Activated CD4-positive, alpha-beta T cell treated with anti-CD3 and anti-CD28 coated beads for 24 hours (primary cell): Measurements from ENCODE around the gene KRT74.
"Not testable (repeated sequence)": the region's sequence is repeated elsewhere in the genome, so short reads cannot be mapped to it uniquely, and the experiment has no call there.

Source experiments
- DNase-seq, 2 donors: peaks; one replicate each; pipeline ENCODE4 v3.0.0-alpha.2; 2020; ENCODE audit warnings: low read depth in 2 of 2

KRT74 gene

GRCh38 chr12:52602552-52602951, 28.9 kb upstream of the KRT74 start:
- DNase-seq, result no peak

DNA sequence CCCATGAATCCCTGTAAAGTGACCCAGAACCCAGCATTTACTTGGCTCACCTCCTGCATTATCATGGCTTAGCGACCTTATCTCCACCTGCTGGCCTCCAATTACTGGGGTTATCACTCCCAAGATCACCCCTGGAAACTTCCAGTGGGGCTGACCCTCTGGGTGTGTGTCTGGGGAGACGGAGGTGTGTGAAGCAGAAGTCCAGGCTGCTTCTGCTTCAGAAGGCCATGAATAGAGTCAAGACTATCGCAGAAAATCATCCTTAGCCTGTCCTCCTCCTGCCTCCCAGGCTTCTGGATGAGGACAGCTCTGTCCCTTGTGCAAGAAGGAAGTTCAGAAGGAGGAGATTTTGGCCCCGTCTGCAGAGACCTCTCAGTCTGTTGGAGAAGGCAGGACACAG, 28.0 kb upstream of the KRT74 start:
- no peak for DNase-seq

DNA sequence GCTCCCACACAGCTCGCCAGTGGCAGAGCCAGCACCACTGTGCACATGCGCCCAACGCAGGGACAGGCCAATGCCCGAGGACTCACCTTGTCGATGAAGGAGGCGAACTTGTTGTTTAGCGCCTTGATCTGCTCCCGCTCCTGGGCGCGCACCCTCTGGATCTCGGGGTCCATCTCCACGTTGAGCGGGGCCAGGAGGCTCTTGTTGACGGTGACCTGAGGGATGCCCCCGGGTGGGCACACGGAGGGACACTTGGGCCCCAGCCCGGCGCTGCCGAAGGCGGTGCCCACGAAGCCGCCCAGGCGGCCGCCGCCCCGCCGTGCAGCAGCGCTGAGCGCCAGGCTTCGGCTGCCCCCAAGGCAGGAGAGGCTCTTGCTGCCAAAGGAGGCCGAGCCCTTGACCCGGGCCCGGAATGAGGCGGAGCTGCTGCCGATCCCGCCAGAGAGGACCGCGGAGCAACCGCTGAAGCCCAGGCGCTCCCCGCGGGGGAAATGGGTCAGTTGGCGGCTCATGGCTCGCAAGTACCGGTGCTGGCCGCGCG, 27.4 kb upstream of the KRT74 start, which contains the start of gene KRT72:
Gene KRT72, minus strand, starts transcription at position 523 of the 541 bp plus-strand sequence. Its CDS starts 11 bp downstream, at position 512.
- no peak for DNase-seq

DNA sequence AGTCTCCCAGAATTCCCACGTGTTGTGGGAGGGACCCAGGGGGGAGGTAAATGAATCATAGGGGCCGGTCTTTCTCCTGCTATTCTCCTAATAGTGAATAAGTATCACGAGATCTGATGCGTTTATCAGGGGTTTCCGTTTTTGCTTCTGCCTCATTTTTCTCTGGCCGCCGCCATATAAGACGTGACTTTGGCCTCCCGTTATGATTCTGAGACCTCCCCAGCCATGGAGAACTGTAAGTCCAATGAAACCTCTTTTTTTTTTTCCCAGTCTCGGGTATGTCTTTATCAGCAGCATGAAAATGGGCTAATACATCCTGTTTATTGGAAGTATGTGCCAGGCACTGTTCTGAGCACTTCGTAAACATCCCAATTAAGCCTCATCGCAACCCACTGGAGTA, 26.8 kb upstream of the KRT74 start:
- no peak for DNase-seq

DNA sequence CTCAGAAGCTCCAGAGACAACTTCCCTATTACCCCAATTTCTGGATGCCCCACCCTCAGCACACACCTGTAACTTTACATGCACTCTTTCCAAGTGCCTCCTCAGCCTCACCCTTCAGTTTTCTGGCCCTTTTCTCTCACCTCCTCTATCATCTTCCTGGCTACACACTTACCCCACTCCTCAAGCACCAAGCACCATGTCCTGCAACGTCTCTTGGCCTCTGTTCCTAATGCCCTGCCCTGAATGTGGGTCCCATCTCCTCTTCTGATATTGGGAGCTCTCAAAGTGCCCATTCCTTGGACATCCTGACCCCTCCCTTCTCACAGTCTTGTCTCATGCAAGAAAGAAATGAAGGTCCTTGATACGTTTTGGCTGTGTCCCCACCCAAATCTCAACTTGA, 26.4 kb upstream of the KRT74 start:
- no peak for DNase-seq

GRCh38 chr12:52598966-52599365, 25.3 kb upstream of the KRT74 start:
- no peak for DNase-seq

- not testable (repeated sequence) for DNase-seq
These were observed 20.6 kb upstream of the KRT74 start for GRCh38 chr12:52594237-52594636.

DNA sequence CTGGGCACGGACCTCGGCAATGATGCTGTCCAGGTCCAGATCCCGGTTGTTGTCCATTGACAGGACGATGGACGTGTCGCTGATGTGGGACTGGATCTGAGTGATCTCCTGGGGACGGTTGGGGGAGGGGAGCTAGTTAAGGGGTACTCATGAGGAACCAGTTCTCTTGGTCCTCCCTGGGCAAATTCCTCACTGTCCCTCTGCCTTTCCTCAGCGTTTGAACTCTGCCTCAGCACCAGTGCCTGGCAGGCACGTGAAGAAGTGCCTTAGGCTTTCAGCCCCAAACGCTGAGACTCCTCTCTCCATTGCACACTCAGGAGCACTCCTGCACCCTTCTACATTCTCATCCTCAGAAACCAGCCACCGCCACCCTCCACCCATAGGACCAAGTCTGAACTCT, 17.9 kb upstream of the KRT74 start:
- DNase-seq, result no peak

GRCh38 chr12:52590021-52590420, 16.4 kb upstream of the KRT74 start:
- no peak for DNase-seq

GRCh38 chr12:52587563-52587962, 13.9 kb upstream of the KRT74 start:
- no peak for DNase-seq

DNA sequence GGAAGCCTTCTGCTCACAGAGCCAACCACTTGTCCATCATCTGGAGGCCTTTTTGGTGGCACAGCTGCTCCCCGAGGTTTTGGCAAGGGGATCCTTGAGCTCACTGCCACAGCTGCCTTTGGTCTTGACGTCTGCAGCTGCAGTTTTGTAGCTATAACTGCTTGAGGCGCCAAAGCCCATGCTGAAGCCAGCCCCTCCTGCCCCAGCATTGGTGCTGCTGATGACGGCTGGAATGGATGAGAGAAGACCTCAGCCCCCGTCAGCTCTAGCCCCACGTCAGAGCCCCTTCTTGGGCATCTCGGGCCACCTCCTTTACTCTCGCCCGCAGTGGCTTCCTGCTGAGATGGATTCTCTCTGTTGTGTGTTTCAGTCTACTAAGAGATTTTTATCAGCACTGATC, 12.3 kb upstream of the KRT74 start:
- no peak for DNase-seq

DNA sequence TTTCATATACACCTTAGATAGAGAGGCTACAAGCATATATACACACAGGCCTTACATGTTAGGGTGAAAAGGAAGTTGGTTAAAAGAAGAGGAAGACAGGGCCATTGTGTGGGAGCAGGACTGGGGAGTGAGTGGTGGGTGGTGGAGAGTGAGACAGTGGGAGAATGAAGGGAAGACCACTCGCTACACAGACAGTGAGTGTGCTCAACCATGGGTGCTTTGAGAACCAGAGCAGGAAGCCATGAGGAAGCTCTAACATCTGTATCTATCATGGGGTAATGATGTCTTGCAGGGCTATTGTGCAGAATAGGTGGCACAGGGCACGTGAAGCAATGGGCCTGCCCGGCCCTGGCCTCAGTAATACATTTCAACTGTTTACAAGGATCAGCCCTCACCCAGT, 11.4 kb upstream of the KRT74 start:
- DNase-seq, result no peak

GRCh38 chr12:52584156-52584682, 10.6 kb upstream of the KRT74 start:
- no peak for DNase-seq

DNA sequence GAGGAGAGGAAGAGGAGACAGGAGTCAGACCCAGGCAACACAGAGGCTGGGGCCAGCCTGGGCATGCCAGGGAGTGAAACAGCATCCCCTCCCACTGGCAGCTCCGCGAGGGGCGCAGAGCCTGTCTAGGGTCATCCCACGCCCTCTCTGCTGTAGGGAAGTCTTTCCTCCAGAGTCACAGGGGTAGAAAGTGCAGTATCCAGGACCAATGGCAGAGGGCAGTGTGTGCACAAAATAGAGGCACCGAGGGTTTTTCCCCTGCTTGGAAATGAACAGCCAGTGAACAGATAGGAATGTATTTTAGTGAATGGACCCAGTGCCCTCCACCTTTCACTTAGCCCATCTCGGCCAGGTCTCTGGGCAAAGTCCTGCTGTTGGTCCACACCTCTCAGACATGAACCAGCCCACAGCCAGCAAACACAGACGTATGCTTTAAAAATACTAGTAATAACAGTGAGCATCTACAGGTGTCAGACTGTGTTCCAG, 9.4 kb upstream of the KRT74 start:
- DNase-seq, result peak; percentile 44 to 52

DNA sequence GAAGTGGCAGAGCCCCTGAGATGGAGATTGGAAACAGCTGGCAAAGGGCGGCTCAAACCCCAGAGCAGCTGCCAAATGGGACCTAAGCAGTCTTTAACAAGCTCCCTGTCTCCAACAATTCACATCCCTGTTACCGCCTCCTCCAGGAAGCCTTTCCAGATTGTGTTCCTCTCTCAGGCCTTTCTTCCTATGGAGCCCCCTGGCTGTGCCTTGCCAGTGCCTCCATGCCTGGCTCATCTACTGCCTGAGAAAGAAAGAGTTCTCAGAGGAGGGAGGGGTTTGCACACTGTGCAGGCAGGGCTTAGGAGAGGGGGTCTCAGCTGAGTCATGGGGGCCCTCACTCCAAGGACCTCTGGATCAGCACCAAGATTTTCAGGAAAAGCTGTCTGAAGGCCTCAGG, 8.8 kb upstream of the KRT74 start:
- DNase-seq, result no peak

GRCh38 chr12:52581481-52581880, 7.8 kb upstream of the KRT74 start:
- no peak for DNase-seq

DNA sequence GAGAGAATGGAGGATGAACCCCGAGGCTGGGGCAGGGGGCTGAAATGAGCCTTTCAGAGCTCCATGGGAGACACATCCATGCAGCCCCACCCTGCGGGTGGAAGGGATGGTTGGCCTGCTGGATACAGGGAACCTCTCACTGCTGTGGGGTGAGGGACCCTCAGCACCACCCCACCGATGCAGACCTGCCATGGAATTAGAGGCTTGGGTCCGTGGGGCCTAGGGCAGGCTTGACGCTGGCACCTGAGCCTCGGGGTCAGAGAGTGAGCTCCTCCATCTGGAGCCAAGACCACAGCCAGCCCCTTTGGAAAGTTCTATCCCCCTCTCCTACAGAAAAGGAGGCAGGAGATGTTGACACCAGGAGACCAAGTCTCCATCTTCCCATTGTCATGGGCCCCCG, 7.4 kb upstream of the KRT74 start:
- no peak for DNase-seq

DNA sequence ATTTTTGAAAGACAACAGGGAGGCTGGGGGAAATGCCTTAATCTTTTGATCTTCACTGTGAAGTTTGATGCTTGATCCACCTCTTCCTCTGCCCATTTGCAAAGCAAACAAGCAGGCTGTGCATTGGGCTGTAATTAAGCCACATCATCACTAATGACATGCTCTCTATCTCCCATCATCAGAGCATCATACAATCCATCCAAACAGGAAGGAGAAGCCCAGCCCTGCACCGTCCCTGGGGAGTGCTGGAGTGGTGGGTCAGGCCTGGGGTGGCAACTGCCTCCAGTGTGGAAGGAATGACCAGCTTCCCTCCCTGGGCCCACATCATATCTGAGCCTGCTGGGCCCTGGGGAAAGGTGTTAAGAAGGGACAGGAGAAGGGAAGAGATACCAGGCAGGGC, 6.9 kb upstream of the KRT74 start:
- DNase-seq, result no peak

DNA sequence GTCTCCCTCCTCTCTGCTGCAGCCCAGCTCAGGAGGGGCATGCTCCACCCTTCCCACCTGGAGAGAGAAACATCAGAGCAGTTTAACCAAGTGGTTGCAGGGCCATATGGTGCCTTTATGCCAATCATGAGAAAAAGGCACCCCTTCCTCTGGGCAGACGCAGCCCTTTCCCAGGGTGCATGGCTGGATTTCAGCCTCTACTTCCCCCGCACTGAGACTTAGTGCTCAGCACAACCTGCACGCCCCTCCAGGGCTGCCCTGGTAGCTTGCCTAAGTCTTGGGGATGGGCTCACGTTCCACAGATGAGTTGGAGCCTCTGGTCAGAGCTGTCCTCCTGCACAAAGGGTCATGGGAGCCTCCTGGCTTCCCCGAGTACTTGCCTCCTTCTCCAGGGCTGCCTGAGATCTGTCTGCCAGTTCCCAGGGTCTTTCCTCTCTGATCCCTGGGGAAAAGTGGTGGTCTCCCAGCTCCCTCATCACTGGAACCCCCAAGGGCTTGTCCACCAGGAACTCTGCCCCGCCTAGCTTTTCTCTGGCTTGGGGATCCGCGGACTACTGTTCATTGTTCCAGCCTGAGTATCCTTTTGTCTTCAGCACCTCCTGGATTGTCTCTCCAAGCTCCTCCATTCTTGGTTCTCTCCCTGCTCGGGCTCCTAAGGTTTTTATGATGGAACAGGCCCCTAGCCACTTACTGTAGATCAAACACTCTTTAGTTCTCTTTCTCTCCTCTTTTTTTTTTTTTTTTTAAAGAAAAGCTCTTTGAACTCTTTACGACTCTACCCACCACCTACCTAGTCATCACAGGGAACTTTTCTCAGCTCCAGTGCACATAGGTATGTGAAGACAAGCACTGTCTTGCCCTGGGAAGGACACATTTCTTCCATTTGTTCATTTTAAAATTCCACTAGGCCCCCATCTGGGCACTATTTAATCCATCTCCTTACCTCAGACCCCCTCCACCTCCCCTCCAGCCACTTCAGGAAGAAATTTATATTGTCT, 6.1 kb upstream of the KRT74 start:
- no peak for DNase-seq

GRCh38 chr12:52578469-52578868, 4.8 kb upstream of the KRT74 start:
- no peak for DNase-seq

DNA sequence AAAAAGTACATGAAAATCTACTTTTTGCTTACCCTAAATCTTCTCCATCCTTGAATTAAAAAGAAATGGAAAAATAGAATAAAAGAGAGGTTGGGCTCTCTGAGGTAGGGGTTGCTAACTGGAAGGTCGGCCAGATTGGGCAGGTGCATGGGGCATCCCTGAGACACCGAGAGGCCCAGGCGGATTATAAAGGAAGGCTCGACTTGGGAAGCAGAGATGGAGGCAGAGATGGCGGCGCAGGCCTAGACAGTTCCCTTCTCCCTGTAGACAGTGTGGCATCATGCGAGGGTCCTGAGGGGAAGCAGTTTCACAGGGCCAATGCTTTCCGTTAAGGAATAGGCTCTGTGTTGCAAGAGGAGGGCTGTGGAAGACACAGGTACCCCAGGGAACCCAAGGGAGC, 3.7 kb upstream of the KRT74 start:
- no peak for DNase-seq

DNA sequence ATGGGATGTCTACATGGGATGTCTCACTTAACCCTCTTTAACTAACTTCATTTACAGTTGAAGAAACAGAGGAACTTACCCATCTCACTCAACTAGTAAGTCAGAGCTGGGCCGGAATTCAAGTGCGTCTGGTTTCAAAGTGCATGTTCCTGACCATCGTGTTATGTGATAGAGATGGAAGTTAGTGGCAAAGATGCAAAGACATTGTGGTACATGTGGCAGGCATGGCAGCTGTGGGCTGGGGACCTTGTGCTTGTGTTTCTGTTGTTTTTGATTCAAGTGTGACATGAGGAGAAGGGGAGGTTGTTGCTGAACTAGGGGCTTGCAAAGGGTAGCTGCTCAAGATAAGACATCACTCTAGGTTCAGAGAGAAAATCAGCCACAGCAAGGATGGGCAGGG, 2.3 kb upstream of the KRT74 start:
- no peak for DNase-seq

DNA sequence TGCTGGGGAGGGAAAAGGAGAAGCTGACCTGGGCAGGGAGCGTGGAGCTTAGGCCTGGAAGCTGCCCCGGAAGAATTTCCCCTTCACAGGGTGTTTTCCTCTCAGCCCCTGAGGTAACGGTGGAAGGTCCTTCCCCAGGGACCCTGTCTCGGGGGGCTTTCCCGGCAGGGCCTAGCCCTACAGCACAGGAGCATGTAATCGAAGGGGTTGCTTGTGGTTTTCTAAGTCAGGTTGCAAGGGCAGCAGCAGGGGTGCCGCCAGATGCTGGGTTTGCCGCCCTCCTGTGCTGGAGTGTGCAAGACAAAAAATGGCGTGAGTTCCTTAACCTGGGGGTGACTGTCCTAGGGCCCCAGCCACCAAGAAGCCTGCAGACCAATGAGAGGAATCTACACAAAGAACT, 1.6 kb upstream of the KRT74 start:
- no peak for DNase-seq
